ENCODE data around the gene RABGGTB. TPM values are rescaled to one million over a fixed set of nuclear protein-coding genes. Genes with fewer than 3 reads are reported as not detected.
A peak's percentile ranks its signal among the peaks of the same experiment; 100 is the strongest.

The RABGGTB gene
- total RNA-seq, 1 experiment from 2014 or later = 162 TPM

DNA sequence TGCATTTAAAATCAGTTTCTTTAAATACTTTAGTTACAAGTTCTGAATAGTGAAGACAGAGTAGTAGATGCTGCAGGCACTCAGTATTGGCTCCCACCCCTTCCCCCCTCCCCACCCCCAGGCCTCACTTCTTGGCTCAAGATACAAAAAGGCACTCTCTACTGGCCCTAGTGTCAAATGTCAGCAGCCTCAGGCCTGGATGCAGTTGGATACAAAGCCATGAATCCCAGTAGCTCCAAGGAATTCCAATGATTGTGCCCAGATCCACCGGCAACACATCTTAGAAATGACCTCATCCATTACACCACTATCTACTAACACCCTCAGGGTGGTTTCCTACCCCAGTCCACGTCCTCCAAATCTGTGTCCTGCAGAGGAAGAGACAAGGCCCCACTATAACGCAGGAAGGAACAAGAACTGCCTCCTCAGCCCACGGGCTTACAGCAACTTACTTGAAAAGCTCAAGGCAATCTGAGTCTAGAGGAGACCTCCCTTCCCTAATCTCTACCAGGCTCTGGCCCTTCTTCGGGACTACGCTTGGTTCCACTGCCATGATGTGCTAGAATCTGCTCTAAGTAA lies 43.9 kb upstream of the RABGGTB start:
- DNase-seq = no peak
- Histone ChIP-seq H2AFZ (ENCODE audit: low read length) (no peak overlapping the region), H4K8ac (replicated peaks; ENCODE audit: insufficient read length, low read depth, low read length) (no peak overlapping the region), H3K14ac (ENCODE audit: insufficient read depth, low read length) (no peak overlapping the region), H2BK5ac (ENCODE audit: insufficient read length, low read length) (no peak overlapping the region), H2BK120ac (ENCODE audit: low read depth, low read length, poor library complexity, severe bottlenecking) (no peak overlapping the region), H4K20me1 (ENCODE audit: control insufficient read depth, insufficient read depth, insufficient read length) (no peaks in the 10 kb centered on the region), H3K4me2 (ENCODE audit: insufficient read depth, insufficient read length, low read length) (no peak overlapping the region), H2BK15ac (ENCODE audit: low read depth, low read length) (no peak overlapping the region), H3K79me2 (ENCODE audit: insufficient read depth, low read length) (no peaks in the 10 kb centered on the region), H2BK12ac (ENCODE audit: insufficient read length, low read depth, low read length) (no peak overlapping the region), H3K79me1 (ENCODE audit: insufficient read depth, low read depth, low read length, poor library complexity, severe bottlenecking) (no peaks in the 10 kb centered on the region), H3T11ph (ENCODE audit: low read length) (no peak overlapping the region), H3K27me3 (ENCODE audit: insufficient read depth, low read length) (no peaks in the 10 kb centered on the region), H3K56ac (ENCODE audit: insufficient read length, low read depth, low read length) (no peak overlapping the region), H4K5ac (ENCODE audit: insufficient read length, low read depth, low read length) (no peak overlapping the region), H3K23me2 (ENCODE audit: insufficient read length, low read depth, low read length, poor library complexity, severe bottlenecking) (no peaks in the 10 kb centered on the region), H2AK5ac (ENCODE audit: insufficient read length, low read length) (no peak overlapping the region), H3K18ac (ENCODE audit: insufficient read length, low read depth, low read length) (no peak overlapping the region), H3K9me3 (ENCODE audit: control insufficient read depth, low read depth, low read length) (no peaks in the 10 kb centered on the region), H3K23ac (ENCODE audit: insufficient read length, low read depth, low read length) (no peak overlapping the region), H3K27ac (ENCODE audit: insufficient read length, low read depth, low read length) (no peak overlapping the region), H4K91ac (ENCODE audit: insufficient read length, low read depth, low read length) (no peak overlapping the region), H2BK20ac (ENCODE audit: low read depth, low read length, poor library complexity, severe bottlenecking) (no peak overlapping the region), H3K4me1 (ENCODE audit: insufficient read depth, low read length) (no peaks in the 10 kb centered on the region), H3K9ac (ENCODE audit: extremely low read depth, insufficient read length, low read length) (no peak overlapping the region), H3K4ac (ENCODE audit: low read depth, low read length) (no peak overlapping the region)
- TF ChIP-seq CTCF (conservative IDR thresholded peaks at IDR 0.05) = no peak
- no peaks in the 10 kb centered on the region for H3K4me1 Mint-ChIP-seq
- H3K4me3 Mint-ChIP-seq = no peak overlapping the region
- H3K27ac Mint-ChIP-seq = peak overlapping the region in 2 of 3 experiments; percentile 69 to 89; a peak in 2 of 7 replicates
- H3K36me3 Mint-ChIP-seq (ENCODE audit: insufficient read depth in 1 of 3, low read depth in 3 of 3) = peaks cover 0 to 27% (median 25%) of the 10 kb centered on the region in 3 experiments; a peak in 5 of 7 replicates
- no CpG with 5 or more reads among the region's 6 CpGs for WGBS (ENCODE audit: extremely low coverage, insufficient read length, low lambda C conversion rate)
- H3K9me3 Mint-ChIP-seq = no peaks in the 10 kb centered on the region
- H3K27me3 Mint-ChIP-seq (ENCODE audit: low read depth) = no peaks in the 10 kb centered on the region
